Measurements from ENCODE around the gene DMD.

- no peak for TF ChIP-seq POLR2A (IDR thresholded peaks at IDR 0.05)
- no peak for TF ChIP-seq CTCF (IDR thresholded peaks at IDR 0.05)
Observed at GRCh38 chrX:31551913-31552312, 1659.4 kb downstream of the DMD start.
